ENCODE data around the gene GNAT1. TPM values are rescaled to one million over a fixed set of nuclear protein-coding genes. Genes with fewer than 3 reads are reported as not detected.
"Not testable (repeated sequence)": the region's sequence is repeated elsewhere in the genome, so short reads cannot be mapped to it uniquely, and the experiment has no call there.

Gene GNAT1
- total RNA-seq, 4 donors from 2014 or later, result not detected

DNA sequence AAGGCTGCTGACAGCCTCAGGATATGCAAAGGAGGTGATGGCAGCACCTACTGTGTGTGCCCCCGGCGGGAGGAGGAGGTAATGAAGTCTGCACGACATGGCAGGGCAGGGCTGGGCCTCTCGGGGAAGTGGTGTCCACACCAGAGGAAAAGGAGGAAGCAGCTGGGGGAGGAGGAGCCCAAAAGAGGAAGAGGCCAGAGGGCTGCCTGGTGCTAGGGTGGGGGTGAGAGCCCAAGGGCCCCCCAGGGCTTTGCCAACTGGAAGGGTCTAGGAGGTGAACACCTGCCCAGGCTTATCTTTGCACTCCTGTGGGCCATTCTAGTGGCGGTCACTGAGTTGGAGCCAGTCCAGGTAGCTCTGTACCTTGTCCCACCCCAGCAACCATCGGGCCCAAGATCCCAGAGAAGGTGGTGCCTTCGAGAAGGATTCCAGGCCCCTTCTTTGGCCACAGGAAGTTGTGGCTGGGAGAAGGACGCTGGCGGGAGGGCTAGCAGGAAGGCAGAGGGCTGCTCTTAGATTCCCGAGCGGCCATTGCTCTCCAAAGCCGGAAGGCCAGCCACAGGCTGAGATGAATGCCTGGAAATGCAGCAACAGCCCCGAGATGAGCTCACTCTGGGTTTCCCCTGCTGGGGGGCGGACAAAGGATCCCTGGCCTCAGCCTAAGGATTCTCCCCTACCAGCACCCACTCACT lies 51.6 kb downstream of the GNAT1 start:
- WGBS, 2 donors, result 20 to 40% methylated on average over 1 to 10 of the region's 14 CpGs
- intact Hi-C loops (cut with DNase I), result no loop called here
- peak overlapping the region in 2 of 4 donors; percentile 4 to 33 for H3K4me3 ChIP-seq
- H3K9me3 ChIP-seq, result no peaks in the 10 kb centered on the region
- no peak for TF ChIP-seq POLR2A (IDR thresholded peaks at IDR 0.05)
- TF ChIP-seq, protein P1, sequence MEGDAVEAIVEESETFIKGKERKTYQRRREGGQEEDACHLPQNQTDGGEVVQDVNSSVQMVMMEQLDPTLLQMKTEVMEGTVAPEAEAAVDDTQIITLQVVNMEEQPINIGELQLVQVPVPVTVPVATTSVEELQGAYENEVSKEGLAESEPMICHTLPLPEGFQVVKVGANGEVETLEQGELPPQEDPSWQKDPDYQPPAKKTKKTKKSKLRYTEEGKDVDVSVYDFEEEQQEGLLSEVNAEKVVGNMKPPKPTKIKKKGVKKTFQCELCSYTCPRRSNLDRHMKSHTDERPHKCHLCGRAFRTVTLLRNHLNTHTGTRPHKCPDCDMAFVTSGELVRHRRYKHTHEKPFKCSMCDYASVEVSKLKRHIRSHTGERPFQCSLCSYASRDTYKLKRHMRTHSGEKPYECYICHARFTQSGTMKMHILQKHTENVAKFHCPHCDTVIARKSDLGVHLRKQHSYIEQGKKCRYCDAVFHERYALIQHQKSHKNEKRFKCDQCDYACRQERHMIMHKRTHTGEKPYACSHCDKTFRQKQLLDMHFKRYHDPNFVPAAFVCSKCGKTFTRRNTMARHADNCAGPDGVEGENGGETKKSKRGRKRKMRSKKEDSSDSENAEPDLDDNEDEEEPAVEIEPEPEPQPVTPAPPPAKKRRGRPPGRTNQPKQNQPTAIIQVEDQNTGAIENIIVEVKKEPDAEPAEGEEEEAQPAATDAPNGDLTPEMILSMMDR (IDR thresholded peaks at IDR 0.05), result peak in 1 of 6 experiments; percentile 14
- DNase-seq, result peak; percentile 47
- H3K4me1 ChIP-seq, result peaks cover 77 to 100% (median 97%) of the 10 kb centered on the region in 3 donors
- peaks cover 0 to 10% (median 0%) of the 10 kb centered on the region in 3 donors for H3K36me3 ChIP-seq
- no peaks in the 10 kb centered on the region for H3K27me3 ChIP-seq
- peak overlapping the region; percentile 54 to 97 (median 92) for H3K27ac ChIP-seq

DNA sequence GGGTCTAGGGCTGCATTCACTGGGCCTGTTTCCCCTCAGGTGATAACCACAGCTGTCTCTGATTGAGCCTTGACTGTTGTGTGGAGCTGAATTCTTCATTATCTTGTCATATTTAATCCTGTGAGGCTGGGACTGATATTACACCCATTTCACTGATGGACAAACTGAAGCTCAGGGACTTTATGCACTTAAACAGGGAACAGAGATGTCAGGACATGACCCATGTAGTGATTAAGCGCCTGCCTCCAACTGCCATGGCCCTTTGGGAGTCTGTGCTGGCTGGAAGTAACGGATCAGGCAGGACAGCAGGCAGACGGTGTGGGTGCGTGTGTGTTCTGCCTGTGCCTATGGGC lies 52.1 kb downstream of the GNAT1 start:
- peak overlapping the region; percentile 54 to 97 (median 92) for H3K27ac ChIP-seq
- DNase-seq, result no peak
- no peak for TF ChIP-seq POLR2A (IDR thresholded peaks at IDR 0.05)
- TF ChIP-seq, protein P1 (IDR thresholded peaks at IDR 0.05), result no peak
- H3K27me3 ChIP-seq, result no peaks in the 10 kb centered on the region
- no peaks in the 10 kb centered on the region for H3K9me3 ChIP-seq
- H3K36me3 ChIP-seq, result peaks cover 0 to 10% (median 0%) of the 10 kb centered on the region in 3 donors
- intact Hi-C loops (cut with DNase I), result no loop called here
- peak overlapping the region in 2 of 4 donors; percentile 4 to 33 for H3K4me3 ChIP-seq
- peaks cover 77 to 100% (median 98%) of the 10 kb centered on the region in 3 donors for H3K4me1 ChIP-seq
- WGBS, 2 donors, result 65 to 74% methylated on average over 4 of the region's 4 CpGs

DNA sequence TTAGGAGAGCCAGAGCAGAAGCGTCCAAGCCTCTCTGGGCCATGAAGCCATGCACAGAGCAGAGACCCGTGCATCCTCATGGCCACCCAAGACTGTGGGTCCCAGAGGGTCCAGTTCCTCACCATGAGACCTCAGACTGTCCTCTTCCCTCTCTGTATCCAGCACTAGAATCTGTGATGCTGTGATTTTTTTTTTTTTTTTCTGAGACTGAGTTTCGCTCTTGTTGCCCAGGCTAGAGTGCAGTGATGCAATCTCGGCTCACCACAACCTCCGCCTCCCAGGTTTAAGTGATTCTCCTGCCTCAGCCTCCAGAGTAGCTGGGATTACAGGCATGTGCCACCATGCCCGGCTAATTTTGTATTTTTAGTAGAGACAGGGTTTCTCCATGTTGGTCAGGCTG lies 53.4 kb downstream of the GNAT1 start:
- H3K9me3 ChIP-seq; H3K36me3 ChIP-seq; intact Hi-C loops (cut with DNase I); H3K4me3 ChIP-seq; H3K27me3 ChIP-seq; DNase-seq: not testable (repeated sequence)
- WGBS, 2 donors, result 69 to 76% methylated on average over 5 to 6 of the region's 6 CpGs
- Histone ChIP-seq H3K27ac (peak overlapping the region; percentile 87 to 97 (median 92)), H3K4me1 (peaks cover 77 to 100% (median 98%) of the 10 kb centered on the region in 3 donors)

DNA sequence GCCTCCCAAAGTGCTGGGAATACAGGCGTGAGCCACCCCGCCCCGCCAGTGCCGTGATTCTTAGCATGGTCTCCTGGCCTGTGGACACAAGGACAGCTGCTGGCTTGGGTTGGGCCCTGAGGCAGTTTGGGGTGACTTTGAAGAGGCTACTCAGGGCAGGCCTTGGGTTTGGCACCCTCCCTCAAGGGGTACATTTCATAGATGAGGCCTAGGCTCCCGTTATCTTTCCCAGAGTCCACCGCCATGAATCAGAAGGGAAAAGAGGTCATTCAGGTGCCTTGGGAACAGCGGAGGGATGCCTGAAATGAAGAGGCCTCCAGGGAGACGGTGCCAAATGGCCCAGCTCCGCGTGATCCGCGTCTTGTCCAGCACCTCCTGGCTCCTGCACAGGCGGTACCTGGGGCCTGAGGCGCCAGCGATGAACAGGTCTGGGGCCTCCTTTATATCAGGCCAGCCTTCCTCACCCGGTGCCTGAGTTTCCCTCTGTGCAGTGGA lies 53.9 kb downstream of the GNAT1 start:
- no peak for TF ChIP-seq POLR2A (IDR thresholded peaks at IDR 0.05)
- TF ChIP-seq, protein P1 (IDR thresholded peaks at IDR 0.05), result no peak
- Histone ChIP-seq H3K27me3 (no peaks in the 10 kb centered on the region), H3K4me3 (peak overlapping the region in 2 of 4 donors; percentile 44 to 66), H3K9me3 (no peaks in the 10 kb centered on the region), H3K27ac (peak overlapping the region; percentile 87 to 97 (median 92)), H3K36me3 (peaks cover 0 to 10% (median 0%) of the 10 kb centered on the region in 3 donors), H3K4me1 (peaks cover 79 to 100% (median 96%) of the 10 kb centered on the region in 3 donors)
- intact Hi-C loops (cut with DNase I), result no loop called here
- 31 to 35% methylated on average over 3 to 6 of the region's 16 CpGs for WGBS, 2 donors
- DNase-seq, result no peak

DNA sequence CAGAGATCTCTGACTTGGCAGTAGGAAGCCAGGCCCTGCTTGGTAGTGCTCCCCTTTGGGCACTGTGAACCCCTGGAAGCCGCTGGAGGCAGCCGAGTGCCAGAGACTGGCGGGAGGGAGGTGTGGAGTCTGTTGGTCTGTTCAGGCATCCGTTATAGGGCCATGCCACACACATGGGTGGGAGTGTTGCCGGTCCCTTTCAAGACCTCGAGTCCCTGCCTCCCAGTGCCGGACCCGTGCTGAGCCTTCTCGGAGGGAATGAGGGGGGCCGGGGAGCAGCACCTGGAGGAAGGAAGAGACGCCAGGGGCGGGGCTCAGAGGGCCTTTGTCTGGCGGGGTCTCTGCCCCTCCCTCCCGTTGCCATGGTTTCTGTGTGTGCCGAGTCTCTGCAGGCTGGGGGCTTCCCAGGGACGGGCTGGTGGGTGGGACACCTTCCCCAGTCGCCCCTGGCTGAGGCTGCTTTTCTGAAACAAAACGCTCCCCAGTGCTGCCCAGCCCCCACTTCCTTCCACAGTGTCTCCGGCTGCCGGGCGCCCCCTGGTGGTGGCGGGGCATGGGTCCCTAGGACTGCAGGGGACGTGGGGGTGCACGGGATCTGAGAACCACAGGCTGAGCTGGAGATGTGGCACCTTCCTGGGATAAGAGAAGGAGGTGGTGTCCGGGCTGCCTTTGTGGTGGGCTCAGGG lies 54.6 kb downstream of the GNAT1 start:
- no peaks in the 10 kb centered on the region for H3K9me3 ChIP-seq
- WGBS, 2 donors, result 0 to 2% methylated on average over 1 to 10 of the region's 25 CpGs
- TF ChIP-seq, protein P1 (IDR thresholded peaks at IDR 0.05), result peak; percentile 97 to 99 (median 98)
- no peak for TF ChIP-seq POLR2A (IDR thresholded peaks at IDR 0.05)
- peak overlapping the region; percentile 32 to 66 (median 44) for H3K4me3 ChIP-seq
- peak overlapping the region; percentile 87 to 97 (median 92) for H3K27ac ChIP-seq
- peak; percentile 47 for DNase-seq
- intact Hi-C loops (cut with DNase I), result no loop called here
- H3K27me3 ChIP-seq, result no peaks in the 10 kb centered on the region
- peaks cover 0 to 16% (median 0%) of the 10 kb centered on the region in 3 donors for H3K36me3 ChIP-seq
- H3K4me1 ChIP-seq, result peaks cover 79 to 100% (median 90%) of the 10 kb centered on the region in 3 donors
